IMR-90 (cell line): Measurements from ENCODE around the gene COL5A2.

ENCODE experiments used
- POLR2A ChIP-seq: IDR thresholded peaks from 2 replicates; pipeline ENCODE4 v1.6.1; 2012; ENCODE audit warnings: mild to moderate bottlenecking, low read depth, low read length
- TF ChIP-seq, protein P1 (sequence below): conservative IDR thresholded peaks from 2 replicates; pipeline ENCODE4 v1.5.1; 2012; ENCODE audit warnings: mild to moderate bottlenecking, low read depth, low read length, improper control_type of control experiment

- TF ChIP-seq POLR2A = no peak
- TF ChIP-seq, protein P1, sequence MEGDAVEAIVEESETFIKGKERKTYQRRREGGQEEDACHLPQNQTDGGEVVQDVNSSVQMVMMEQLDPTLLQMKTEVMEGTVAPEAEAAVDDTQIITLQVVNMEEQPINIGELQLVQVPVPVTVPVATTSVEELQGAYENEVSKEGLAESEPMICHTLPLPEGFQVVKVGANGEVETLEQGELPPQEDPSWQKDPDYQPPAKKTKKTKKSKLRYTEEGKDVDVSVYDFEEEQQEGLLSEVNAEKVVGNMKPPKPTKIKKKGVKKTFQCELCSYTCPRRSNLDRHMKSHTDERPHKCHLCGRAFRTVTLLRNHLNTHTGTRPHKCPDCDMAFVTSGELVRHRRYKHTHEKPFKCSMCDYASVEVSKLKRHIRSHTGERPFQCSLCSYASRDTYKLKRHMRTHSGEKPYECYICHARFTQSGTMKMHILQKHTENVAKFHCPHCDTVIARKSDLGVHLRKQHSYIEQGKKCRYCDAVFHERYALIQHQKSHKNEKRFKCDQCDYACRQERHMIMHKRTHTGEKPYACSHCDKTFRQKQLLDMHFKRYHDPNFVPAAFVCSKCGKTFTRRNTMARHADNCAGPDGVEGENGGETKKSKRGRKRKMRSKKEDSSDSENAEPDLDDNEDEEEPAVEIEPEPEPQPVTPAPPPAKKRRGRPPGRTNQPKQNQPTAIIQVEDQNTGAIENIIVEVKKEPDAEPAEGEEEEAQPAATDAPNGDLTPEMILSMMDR = no peak
Observed at GRCh38 chr2:189082376-189082975, 97.1 kb downstream of the COL5A2 start.
